HG03108 (cell line): ENCODE measurements around the gene WFDC2.

Experiments used
- ATAC-seq: cut with Tn5 transposase; IDR thresholded peaks from one replicate; pipeline ENCODE4 v1.9.1; 2021; ENCODE audit warnings: moderate library complexity; ENCODE audit not compliant: unreplicated experiment

The WFDC2 gene

GRCh38 chr20:45469336-45470261 lies at the start of gene WFDC2:
Gene WFDC2 (plus strand): TSS chr20:45469753. CDS start chr20:45469782, 29 bp downstream.
- no peak for ATAC-seq

- ATAC-seq = no peak
Observed at GRCh38 chr20:45420125-45420524, 49.4 kb upstream of the WFDC2 start.

- ATAC-seq = no peak
Observed at GRCh38 chr20:45423700-45424099, 45.9 kb upstream of the WFDC2 start.

- ATAC-seq = no peak
Observed at GRCh38 chr20:45425561-45425960, 44.0 kb upstream of the WFDC2 start.

GRCh38 chr20:45426320-45427016 lies 43.1 kb upstream of the WFDC2 start:
- ATAC-seq = no peak

GRCh38 chr20:45427236-45428149 lies 42.1 kb upstream of the WFDC2 start:
- ATAC-seq = no peak

GRCh38 chr20:45429618-45430017 lies 39.9 kb upstream of the WFDC2 start:
- ATAC-seq = no peak

GRCh38 chr20:45432294-45432693 lies 37.3 kb upstream of the WFDC2 start:
- ATAC-seq = peak; percentile 77

GRCh38 chr20:45433316-45433715 lies 36.2 kb upstream of the WFDC2 start:
- no peak for ATAC-seq

- ATAC-seq = no peak
Observed at GRCh38 chr20:45433976-45434375, 35.6 kb upstream of the WFDC2 start.

- ATAC-seq = peak; percentile 76
Observed at GRCh38 chr20:45436732-45437485, 32.6 kb upstream of the WFDC2 start.

GRCh38 chr20:45440424-45440823 lies 29.1 kb upstream of the WFDC2 start:
- ATAC-seq = no peak

- ATAC-seq = no peak
Observed at GRCh38 chr20:45440891-45441685, 28.5 kb upstream of the WFDC2 start.

- no peak for ATAC-seq
Observed at GRCh38 chr20:45441746-45442145, 27.8 kb upstream of the WFDC2 start.

- no peak for ATAC-seq
Observed at GRCh38 chr20:45444050-45444449, 25.5 kb upstream of the WFDC2 start.

GRCh38 chr20:45445805-45446562 lies 23.6 kb upstream of the WFDC2 start:
- no peak for ATAC-seq

- no peak for ATAC-seq
Observed at GRCh38 chr20:45448270-45448669, 21.3 kb upstream of the WFDC2 start.

- no peak for ATAC-seq
Observed at GRCh38 chr20:45449528-45449927, 20.0 kb upstream of the WFDC2 start.
